Ishikawa (cell line): ENCODE results near the gene NFATC1.

Experiments
- CEBPB ChIP-seq: IDR thresholded peaks from 2 replicates; pipeline ENCODE4 v1.6.1; 2012
- CREB1 ChIP-seq: IDR thresholded peaks from 2 replicates; pipeline ENCODE4 v1.6.1; 2012; ENCODE audit warnings: low read depth
- EGR1 ChIP-seq: IDR thresholded peaks from 2 replicates; pipeline ENCODE4 v1.6.1; 2012
- EP300 ChIP-seq: IDR thresholded peaks from 2 replicates; pipeline ENCODE4 v1.6.1; 2012; ENCODE audit warnings: borderline replicate concordance
- FOXM1 ChIP-seq: IDR thresholded peaks from 2 replicates; pipeline ENCODE4 v1.6.1; 2012; ENCODE audit warnings: low read depth, borderline replicate concordance
- NFIC ChIP-seq: IDR thresholded peaks from 2 replicates; pipeline ENCODE4 v1.6.1; 2012
- RAD21 ChIP-seq: IDR thresholded peaks from 2 replicates; pipeline ENCODE4 v1.6.1; 2012; ENCODE audit warnings: low read depth
- TAF1 ChIP-seq: IDR thresholded peaks from 2 replicates; pipeline ENCODE4 v1.6.1; 2012; ENCODE audit warnings: low read depth, mild to moderate bottlenecking
- TCF12 ChIP-seq: IDR thresholded peaks from 2 replicates; pipeline ENCODE4 v1.6.1; 2012; ENCODE audit warnings: low read depth
- TEAD4 ChIP-seq: IDR thresholded peaks from 2 replicates; pipeline ENCODE4 v1.6.1; 2012
- YY1 ChIP-seq: IDR thresholded peaks from 2 replicates; pipeline ENCODE4 v1.6.1; 2012; ENCODE audit warnings: low read depth
- ZBTB7A ChIP-seq: IDR thresholded peaks from 2 replicates; pipeline ENCODE4 v1.6.1; 2012; ENCODE audit warnings: low read depth
- TF ChIP-seq, protein P1 (sequence below): IDR thresholded peaks from 2 replicates; pipeline ENCODE4 v1.6.1; 2012; ENCODE audit warnings: low read depth, mild to moderate bottlenecking
- TF ChIP-seq, protein P2 (sequence below): IDR thresholded peaks from 2 replicates; pipeline ENCODE4 v1.6.1; 2012
- TF ChIP-seq, protein P3 (sequence below): IDR thresholded peaks from 2 replicates; pipeline ENCODE4 v1.6.1; 2012

Gene NFATC1

DNA sequence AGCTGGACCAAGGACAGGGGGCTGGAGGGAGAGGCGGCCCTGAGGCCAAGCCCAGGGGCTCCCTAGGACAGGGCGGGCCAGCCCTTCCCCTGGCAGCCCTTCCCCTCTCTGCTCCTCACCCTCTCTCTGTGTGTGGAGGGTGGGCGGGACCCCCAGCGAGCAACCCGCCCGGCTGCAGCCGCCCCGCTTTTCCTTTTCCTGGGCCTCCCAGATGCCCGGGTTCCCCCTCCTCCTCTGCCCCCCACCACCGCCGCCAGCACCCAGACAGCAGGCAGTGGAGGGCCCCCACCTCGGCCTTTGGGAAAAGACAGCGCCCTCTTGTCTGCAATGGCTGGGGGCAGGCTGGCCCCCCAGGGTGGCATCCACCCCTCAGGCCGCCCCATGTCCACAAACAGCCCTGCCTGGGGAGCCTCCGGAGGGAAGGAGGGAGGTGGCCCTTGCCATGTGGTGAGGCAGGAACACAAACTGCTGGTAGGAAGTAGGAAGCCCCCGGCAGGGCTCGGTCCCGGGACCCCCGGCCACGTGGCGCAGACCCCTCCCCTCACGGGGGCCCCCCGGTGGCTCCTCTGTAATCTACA, 148.7 kb downstream of the NFATC1 start:
- TF ChIP-seq, protein P1, sequence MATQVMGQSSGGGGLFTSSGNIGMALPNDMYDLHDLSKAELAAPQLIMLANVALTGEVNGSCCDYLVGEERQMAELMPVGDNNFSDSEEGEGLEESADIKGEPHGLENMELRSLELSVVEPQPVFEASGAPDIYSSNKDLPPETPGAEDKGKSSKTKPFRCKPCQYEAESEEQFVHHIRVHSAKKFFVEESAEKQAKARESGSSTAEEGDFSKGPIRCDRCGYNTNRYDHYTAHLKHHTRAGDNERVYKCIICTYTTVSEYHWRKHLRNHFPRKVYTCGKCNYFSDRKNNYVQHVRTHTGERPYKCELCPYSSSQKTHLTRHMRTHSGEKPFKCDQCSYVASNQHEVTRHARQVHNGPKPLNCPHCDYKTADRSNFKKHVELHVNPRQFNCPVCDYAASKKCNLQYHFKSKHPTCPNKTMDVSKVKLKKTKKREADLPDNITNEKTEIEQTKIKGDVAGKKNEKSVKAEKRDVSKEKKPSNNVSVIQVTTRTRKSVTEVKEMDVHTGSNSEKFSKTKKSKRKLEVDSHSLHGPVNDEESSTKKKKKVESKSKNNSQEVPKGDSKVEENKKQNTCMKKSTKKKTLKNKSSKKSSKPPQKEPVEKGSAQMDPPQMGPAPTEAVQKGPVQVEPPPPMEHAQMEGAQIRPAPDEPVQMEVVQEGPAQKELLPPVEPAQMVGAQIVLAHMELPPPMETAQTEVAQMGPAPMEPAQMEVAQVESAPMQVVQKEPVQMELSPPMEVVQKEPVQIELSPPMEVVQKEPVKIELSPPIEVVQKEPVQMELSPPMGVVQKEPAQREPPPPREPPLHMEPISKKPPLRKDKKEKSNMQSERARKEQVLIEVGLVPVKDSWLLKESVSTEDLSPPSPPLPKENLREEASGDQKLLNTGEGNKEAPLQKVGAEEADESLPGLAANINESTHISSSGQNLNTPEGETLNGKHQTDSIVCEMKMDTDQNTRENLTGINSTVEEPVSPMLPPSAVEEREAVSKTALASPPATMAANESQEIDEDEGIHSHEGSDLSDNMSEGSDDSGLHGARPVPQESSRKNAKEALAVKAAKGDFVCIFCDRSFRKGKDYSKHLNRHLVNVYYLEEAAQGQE = no peak
- TF ChIP-seq ZBTB7A = 0 out of 2 replicates have a peak, but pooled peaks have one; percentile 41
- no peak for TF ChIP-seq TCF12

DNA sequence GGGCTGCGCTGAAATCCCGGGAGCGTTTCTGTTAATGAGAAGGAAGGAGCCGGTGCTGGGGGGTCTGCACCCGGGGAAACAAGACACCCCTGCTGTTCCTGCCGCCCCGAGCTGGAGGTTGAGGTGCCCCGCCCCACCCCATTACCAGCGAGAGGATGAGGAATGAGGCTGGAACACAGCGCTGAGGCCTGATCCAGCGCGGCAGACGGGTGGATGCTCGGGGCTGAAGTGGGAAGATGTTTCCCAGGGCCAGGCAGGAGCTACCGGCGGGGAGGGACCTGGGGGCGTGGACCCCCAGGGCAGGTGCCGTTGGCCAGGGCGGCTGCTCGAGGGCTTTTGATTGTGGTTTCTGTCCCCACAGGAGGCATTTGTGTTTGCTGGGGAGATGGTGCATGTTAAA, 149.5 kb downstream of the NFATC1 start:
- TF ChIP-seq, protein P2, sequence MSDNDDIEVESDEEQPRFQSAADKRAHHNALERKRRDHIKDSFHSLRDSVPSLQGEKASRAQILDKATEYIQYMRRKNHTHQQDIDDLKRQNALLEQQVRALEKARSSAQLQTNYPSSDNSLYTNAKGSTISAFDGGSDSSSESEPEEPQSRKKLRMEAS = no peak

DNA sequence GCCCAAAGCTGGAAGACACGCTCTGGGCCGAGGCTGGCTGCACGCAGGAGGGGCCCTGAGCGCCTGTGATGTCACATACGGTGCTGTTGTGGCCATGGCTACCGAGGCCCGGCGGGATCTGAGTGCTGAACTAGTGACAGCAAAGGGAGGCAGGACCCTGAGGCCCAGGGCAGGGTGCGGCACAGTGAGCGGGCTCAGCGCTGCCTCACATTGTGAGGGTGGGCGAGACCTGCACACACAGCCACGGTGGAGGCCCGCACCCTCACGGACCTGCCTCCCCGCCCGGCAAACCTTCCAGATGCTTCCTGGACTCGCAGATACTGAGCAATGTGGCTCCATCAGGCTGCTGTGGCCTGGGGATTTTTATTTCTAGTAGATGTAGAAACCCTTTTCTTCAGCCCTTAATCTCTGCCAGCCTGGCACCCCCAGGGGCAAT, 150.0 kb downstream of the NFATC1 start:
- TF ChIP-seq, protein P1 = no peak
- no peak for TF ChIP-seq YY1
- no peak for TF ChIP-seq ZBTB7A
- no peak for TF ChIP-seq EP300
- TF ChIP-seq FOXM1 = no peak
- no peak for TF ChIP-seq RAD21
- no peak for TF ChIP-seq CEBPB
- TF ChIP-seq, protein P2 = no peak
- no peak for TF ChIP-seq NFIC

DNA sequence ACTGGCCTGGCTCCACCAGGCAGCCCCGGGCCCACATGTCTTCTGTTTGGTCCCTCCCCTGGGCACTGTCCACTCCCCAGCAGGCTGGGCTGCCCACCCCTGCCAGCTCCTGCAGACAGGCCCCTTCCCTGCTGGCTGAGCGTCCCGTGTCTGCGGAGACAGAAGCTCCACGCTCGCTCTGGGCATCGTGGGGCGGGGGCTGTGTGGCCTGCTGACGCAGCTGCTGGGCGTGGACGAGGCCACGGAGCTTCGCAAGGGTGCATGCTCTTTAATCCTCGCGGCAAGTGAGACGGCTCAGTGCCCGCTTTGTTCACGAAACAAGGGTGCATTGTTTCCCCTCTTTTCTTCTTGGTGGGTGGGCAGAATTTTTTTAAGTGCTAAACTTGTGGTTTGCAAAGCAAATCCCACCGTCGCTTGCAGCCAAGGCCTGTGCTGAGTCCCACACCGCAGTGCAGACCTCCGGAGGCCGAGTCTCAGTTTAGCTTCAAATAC, 151.1 kb downstream of the NFATC1 start:
- TF ChIP-seq TAF1 = no peak
- TF ChIP-seq EGR1 = no peak
- TF ChIP-seq TEAD4 = no peak
- TF ChIP-seq, protein P2 = no peak
- no peak for TF ChIP-seq TCF12
- TF ChIP-seq CREB1 = no peak
- no peak for TF ChIP-seq NFIC
- no peak for TF ChIP-seq RAD21
- no peak for TF ChIP-seq YY1
- no peak for TF ChIP-seq EP300
- TF ChIP-seq, protein P1 = no peak
- TF ChIP-seq ZBTB7A = no peak
- no peak for TF ChIP-seq CEBPB
- TF ChIP-seq, protein P3, sequence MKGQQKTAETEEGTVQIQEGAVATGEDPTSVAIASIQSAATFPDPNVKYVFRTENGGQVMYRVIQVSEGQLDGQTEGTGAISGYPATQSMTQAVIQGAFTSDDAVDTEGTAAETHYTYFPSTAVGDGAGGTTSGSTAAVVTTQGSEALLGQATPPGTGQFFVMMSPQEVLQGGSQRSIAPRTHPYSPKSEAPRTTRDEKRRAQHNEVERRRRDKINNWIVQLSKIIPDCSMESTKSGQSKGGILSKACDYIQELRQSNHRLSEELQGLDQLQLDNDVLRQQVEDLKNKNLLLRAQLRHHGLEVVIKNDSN = no peak
- TF ChIP-seq FOXM1 = no peak

DNA sequence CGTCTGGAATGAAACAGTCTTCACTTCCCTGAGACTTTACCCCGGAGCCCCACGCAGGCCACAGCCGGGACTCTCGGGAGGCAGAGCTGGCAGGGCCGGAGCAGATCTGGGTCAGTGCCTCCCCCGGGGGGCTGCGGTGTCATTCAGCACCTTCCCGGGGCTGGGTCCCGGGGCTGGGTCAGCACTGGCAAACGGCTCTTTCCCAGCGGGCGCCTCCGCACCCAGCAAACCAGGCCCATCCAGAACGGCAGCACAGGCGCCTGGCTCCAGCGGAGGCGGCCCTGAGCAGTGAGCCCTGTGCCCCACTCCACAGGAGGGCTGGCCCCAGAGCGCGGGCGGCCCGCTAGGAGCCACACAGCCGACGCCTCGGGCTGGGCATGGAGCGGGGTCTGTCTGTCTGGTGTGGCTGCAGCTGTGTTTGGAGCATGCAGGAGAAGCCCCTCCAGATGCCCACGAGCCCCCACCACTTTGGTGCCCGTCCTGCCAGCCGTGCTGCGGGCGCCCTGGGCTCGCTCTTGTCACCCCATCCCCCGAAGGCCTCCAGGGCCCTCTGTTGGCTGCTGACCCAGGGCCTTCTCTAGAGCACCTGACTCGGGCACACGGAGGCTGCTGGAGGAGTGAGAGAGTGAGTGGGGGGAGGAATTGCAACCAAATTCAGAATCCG, 151.8 kb downstream of the NFATC1 start:
- TF ChIP-seq EP300 = no peak
- no peak for TF ChIP-seq EGR1
- no peak for TF ChIP-seq TAF1

DNA sequence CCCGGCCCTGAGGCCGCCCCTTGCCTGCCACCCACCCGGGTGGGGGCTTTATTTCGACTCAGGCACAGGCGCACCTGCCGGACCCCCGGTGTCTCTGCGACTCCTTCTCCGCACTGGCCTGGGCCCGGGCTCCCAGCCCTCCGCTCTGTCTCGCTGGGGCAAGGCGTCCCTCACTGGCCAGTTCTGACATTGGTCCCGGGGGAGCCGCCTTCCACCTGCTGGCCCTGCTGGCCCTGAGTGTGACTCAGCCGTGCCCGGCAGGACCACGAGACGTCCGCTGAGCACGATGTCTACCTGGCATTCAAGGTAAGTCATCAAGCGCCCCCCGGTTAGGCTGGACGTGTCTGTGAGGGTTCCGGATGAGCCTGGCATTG, 152.3 kb downstream of the NFATC1 start:
- no peak for TF ChIP-seq YY1
- TF ChIP-seq EP300 = no peak
- TF ChIP-seq, protein P3 = no peak
- no peak for TF ChIP-seq RAD21
- TF ChIP-seq, protein P1 = no peak
- no peak for TF ChIP-seq TAF1
- TF ChIP-seq CEBPB = no peak
